CD1c-positive myeloid dendritic cell (primary cell): ENCODE results near the gene MRPS12.

ENCODE experiments used
- DNase-seq: peaks from one replicate; pipeline ENCODE4 v3.0.0-alpha.2; 2016; ENCODE audit errors: extremely low spot score

Gene MRPS12

DNA sequence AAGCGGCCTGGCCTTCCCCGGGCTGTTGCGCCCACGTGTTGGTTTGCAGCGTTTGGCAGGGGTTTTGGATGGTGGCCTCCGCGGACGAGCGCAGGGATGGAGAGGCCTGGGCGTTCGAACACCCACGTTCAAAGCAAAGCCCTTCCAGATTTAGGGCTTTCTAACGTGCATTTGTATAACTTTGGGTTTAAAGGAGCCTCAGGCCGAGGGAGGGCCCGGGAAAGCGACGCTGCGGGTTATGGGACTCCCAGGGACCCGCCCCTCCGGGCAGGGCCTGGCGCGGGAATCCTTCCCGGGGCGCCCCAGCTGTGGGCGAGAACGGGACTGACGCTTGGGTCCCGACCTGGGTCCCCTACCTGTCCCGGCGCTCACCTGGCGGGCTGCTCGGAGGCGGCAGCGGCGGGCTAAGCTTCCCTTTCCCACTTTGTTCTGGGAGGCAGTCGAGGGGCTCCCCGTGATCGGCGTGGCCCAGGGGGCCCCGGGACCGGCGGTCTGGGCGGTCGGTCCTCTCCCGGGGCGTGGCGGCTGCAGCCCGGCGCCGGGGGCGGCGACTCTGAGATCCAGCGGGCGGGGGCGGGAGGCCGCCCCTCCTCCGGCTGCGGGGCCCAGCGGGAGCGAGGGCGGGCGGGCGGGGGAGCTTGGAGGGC lies 44.6 kb downstream of the MRPS12 start, which contains the start of gene FBXO17:
Gene FBXO17 (minus strand): TSS at position 529 of the 647 bp plus-strand sequence. CDS start 25,423 bp downstream, outside the sequence.
- no peak for DNase-seq

DNA sequence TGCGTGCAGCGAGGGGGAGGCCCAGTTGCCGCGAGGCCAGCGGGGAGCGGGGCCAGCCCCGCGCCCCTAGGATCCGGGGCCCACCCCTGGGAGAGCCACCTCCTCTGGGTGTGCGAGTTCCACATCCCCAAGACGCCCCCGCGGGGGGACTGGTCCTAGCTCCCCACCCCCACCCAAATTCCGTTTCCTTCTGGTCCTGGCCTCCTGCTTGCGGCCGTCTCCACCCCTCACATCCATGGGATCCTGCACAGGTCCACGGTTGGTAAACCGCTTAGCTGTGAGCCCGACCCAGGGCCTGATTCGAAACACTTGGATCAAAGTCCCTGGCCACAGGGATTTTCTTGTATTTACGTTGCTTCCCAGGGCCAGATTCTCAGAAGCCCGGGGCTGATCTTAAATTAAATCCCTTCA lies 45.1 kb downstream of the MRPS12 start:
- no peak for DNase-seq

DNA sequence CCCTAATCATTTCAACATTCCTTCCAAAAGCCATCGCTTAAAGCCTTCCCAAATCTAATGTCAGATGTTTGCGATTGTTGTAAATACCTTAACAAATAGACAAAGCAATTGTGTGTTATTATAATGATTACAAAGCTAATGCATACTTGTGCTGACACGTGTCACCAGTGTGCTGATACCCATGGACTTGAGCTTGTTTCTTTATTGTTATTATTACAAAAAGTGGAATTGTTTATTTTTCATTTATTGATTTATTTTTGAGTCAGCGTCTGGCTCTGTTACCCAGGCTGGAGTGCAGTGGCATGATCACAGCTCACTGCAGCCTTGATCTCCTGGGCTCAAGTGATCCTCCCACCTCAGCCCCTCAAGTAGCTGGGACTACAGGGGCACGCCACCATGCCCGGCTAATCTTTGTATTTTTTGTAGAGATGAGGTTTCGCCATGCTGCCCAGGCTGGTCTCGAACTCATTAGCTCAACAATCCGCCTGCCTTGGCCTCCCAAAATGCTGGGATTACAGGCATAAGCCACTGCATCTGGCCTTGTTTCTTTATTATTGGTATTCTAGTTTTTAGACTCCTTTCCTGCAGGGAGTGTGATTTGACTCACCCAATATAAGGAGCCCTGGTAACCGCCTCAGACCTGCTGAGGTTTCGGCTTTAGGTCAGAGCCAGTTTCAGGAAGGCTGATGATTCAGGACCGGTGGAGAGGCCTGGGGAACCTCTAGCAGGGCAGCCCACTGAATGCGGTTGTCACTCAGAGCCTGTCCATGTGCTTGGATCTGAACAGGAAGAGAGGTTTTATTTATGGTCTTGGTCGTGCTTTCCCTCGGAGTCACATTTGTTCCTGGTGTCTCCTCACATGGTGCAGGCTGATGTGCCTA lies 46.9 kb downstream of the MRPS12 start:
- peak; percentile 6 for DNase-seq

DNA sequence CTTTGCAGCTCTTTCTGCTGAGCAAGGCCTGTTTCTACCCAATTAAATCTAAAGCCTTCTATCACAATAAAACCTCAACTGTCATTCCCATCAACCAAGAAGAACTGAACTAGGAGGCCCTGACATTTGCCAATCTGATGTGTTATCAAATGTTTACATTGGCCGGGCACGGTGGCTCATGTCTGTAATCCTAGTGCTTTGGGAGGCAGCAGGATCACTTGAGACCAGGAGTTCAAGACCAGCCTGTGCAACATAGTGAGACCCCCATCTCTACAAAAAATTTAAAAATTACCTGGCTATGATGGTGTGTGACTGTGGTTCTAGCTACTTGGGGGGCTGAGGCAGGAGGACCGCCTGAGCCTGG lies 47.6 kb downstream of the MRPS12 start:
- DNase-seq: no peak

DNA sequence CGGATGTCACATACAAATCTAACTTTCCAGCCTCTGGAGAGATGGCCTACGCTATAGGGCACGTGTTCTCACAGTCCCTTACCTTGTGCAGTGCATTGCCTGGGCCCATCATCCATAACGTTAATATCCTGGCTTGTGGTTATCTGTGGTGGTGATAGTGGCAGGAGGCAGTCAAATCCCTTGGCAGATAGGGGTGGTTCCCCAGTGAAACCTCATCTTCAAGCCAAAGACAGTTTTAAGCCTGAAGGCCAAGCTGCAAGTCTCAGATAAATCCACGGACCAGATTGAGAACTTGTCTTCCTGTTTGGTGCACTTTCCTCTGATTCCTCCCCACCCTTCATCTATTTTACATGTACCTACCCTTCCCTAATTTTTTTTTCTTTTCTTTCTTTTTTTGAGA lies 49.1 kb downstream of the MRPS12 start:
- DNase-seq: no peak

DNA sequence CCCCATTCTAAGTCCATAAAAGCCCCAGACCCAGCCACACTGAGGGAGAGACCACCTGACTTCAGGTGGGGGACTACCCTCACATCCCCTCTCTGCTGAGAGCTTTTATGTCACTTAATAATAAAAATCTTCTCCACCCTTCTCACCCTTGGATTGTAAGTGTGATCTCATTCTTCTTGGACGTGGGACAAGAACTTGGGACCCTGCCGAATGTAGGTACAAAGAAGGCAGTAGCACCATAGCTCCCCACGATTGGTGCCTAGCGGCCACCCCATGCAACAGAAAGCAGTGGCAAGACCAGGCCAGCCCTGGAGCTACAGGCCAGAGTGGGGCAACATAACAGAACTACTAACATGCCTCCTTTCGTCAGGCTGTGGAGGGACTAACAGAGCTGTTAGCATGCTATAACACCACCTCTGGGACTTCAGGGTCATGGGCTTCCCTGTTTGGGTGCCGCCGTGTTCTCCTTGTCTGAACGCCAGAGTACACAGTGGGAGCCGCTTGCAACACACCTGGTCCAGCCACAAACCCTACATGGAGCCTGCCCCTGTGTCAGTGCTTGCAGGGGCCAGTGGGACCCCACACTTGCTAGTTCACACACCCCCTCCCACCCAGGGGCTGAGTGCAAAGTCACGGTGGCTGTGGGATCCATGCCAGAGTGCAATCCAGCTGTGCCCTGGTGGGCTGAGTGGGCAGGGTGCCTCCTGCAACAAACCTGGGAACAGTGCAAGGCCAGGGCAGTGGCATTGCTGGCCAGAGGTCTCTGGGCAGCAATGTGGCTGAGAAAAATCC lies 50.0 kb downstream of the MRPS12 start:
- no peak for DNase-seq
